NCI-H446 treated with DMSO at 0.1 percent for 48 hours (cell line): ENCODE measurements around the gene SIGLEC11.

Source experiments
- DNase-seq: peaks from one replicate; lab custom pipeline; 2025; lab: John Stamatoyannopoulos, UW

The SIGLEC11 gene

GRCh38 chr19:49904136-49904535, 56.8 kb downstream of the SIGLEC11 start:
- no peak for DNase-seq
